Common myeloid progenitor, CD34-positive (primary cell): Measurements from ENCODE around the gene UNKL.

Experiments
- CTCF ChIA-PET: fragments of 350-600 bp; sonication (Branson Sonifier 250); formaldehyde crosslinking; loops from one replicate; lab custom pipeline; 2021; ENCODE audit warnings: antibody characterized with exemption; lab: Charles Lee
- POLR2A ChIA-PET: fragments of 350-600 bp; sonication (Branson Sonifier 250); formaldehyde crosslinking; loops from one replicate; lab custom pipeline; 2021; ENCODE audit warnings: antibody characterized with exemption; lab: Charles Lee
- DNase-seq, 3 donors: peaks; one replicate each; pipeline versions ENCODE4 v3.0.0 to v3.0.0-alpha.2; 2013
- H3K27ac ChIP-seq, 2 experiments: 1 replicate in 1 of 2; 2 replicates in 1 of 2; pipeline ENCODE4 v1.7.0; 2013; ENCODE audit warnings: inconsistent platforms in 2 of 2, low read length in 2 of 2, mild to moderate bottlenecking in 2 of 2, low read depth in 1 of 2, moderate library complexity in 1 of 2; ENCODE audit not compliant: severe bottlenecking in 2 of 2, insufficient read depth in 1 of 2, poor library complexity in 1 of 2
- H3K27me3 ChIP-seq, 5 experiments: replicated peaks in 2 of 5; 1 replicate in 3 of 5; 2 replicates in 2 of 5; pipeline versions ENCODE4 v1.6.1 to v1.7.0; 2013; ENCODE audit warnings: low read length in 4 of 5, mild to moderate bottlenecking in 2 of 5, moderate library complexity in 2 of 5, inconsistent platforms in 1 of 5; ENCODE audit not compliant: insufficient read depth in 5 of 5, control insufficient read depth in 4 of 5
- H3K36me3 ChIP-seq, 4 experiments: 1 replicate in 2 of 4; 2 replicates in 2 of 4; pipeline versions ENCODE4 v1.6.1 to v1.7.0; 2013; ENCODE audit warnings: low read length in 3 of 4, control low read depth in 1 of 4, mild to moderate bottlenecking in 1 of 4; ENCODE audit not compliant: control insufficient read depth in 4 of 4, insufficient read depth in 4 of 4
- H3K4me1 ChIP-seq, 4 experiments: 1 replicate in 3 of 4; 2 replicates in 1 of 4; pipeline versions ENCODE4 v1.6.1 to v1.7.1; 2013; ENCODE audit warnings: low read length in 3 of 4, mild to moderate bottlenecking in 3 of 4, control low read depth in 1 of 4, inconsistent platforms in 1 of 4, moderate library complexity in 1 of 4; ENCODE audit not compliant: control insufficient read depth in 4 of 4, insufficient read depth in 4 of 4; ENCODE audit errors: control extremely low read depth in 1 of 4
- H3K4me3 ChIP-seq, 7 experiments: 1 replicate in 4 of 7; 2 replicates in 3 of 7; pipeline versions ENCODE4 v1.5.1 to v1.7.0; 2013; ENCODE audit warnings: mild to moderate bottlenecking in 7 of 7, low read length in 6 of 7, moderate library complexity in 6 of 7, inconsistent platforms in 2 of 7, low read depth in 2 of 7, control low read depth in 1 of 7; ENCODE audit not compliant: insufficient read depth in 4 of 7, control insufficient read depth in 1 of 7; ENCODE audit errors: extremely low read depth in 1 of 7
- H3K9me3 ChIP-seq, 5 experiments: 1 replicate in 4 of 5; 2 replicates in 1 of 5; pipeline versions ENCODE4 v1.6.1 to v1.7.1; 2013; ENCODE audit warnings: low read length in 4 of 5, mild to moderate bottlenecking in 2 of 5, inconsistent platforms in 1 of 5, low read depth in 1 of 5, moderate library complexity in 1 of 5; ENCODE audit not compliant: control insufficient read depth in 4 of 5, insufficient read depth in 2 of 5; ENCODE audit errors: control extremely low read depth in 1 of 5
- WGBS: methylation state at CpG from one replicate; pipeline ENCODE4 v1.1.5; 2013; ENCODE audit not compliant: insufficient coverage; 5-methylcytosine and 5-hydroxymethylcytosine counted together

Gene UNKL

GRCh38 chr16:1337486-1337885 lies 77.0 kb downstream of the UNKL start:
- WGBS = 59% methylated on average over 6 of the region's 9 CpGs
- Histone ChIP-seq H3K36me3 (no peaks in the 10 kb centered on the region), H3K4me3 (no peak overlapping the region), H3K27ac (no peak overlapping the region), H3K4me1 (peaks cover 0 to 51% (median 29%) of the 10 kb centered on the region in 4 experiments), H3K27me3 (peaks cover 0 to 46% (median 15%) of the 10 kb centered on the region in 5 experiments), H3K9me3 (no peaks in the 10 kb centered on the region)
- CTCF ChIA-PET = interaction anchor here (0.7 to 1.3 kb wide), 7 partner anchors 8 to 41 kb away, joined by 3 to 7 read pairs (median 3); no protein-coding TSS in a partner anchor
- POLR2A ChIA-PET = no interaction called here
- DNase-seq = peak in 2 of 3 donors; percentile 51 to 57

GRCh38 chr16:1336619-1337018 lies 77.9 kb downstream of the UNKL start:
- H3K36me3 ChIP-seq = no peaks in the 10 kb centered on the region
- DNase-seq = no peak
- ChIA-PET CTCF (interaction anchor here (0.6 to 2.4 kb wide), 4 partner anchors 12 to 27 kb away, joined by 3 to 10 read pairs (median 6); no protein-coding TSS in a partner anchor), POLR2A (interaction anchor here (1.0 kb wide), 1 partner anchor 26 kb away, joined by 3 read pairs; no protein-coding TSS in a partner anchor)
- no peak overlapping the region for H3K27ac ChIP-seq
- no peak overlapping the region for H3K4me3 ChIP-seq
- peaks cover 0 to 55% (median 21%) of the 10 kb centered on the region in 5 experiments for H3K27me3 ChIP-seq
- WGBS = 81% methylated on average over 14 of the region's 15 CpGs
- H3K4me1 ChIP-seq = peaks cover 0 to 51% (median 31%) of the 10 kb centered on the region in 4 experiments
- H3K9me3 ChIP-seq = no peaks in the 10 kb centered on the region

- Histone ChIP-seq H3K27me3 (peaks cover 0 to 61% (median 21%) of the 10 kb centered on the region in 5 experiments), H3K27ac (no peak overlapping the region), H3K4me3 (no peak overlapping the region), H3K9me3 (no peaks in the 10 kb centered on the region), H3K36me3 (no peaks in the 10 kb centered on the region), H3K4me1 (peaks cover 0 to 57% (median 36%) of the 10 kb centered on the region in 4 experiments)
- ChIA-PET CTCF (interaction anchor here (1.2 to 2.4 kb wide), 4 partner anchors 8 to 27 kb away, joined by 4 to 10 read pairs (median 6); no protein-coding TSS in a partner anchor), POLR2A (interaction anchor here (0.6 to 1.0 kb wide), 2 partner anchors 25 to 342 kb away, joined by 3 read pairs; partner anchors contain the start of gene JPT2)
- 6% methylated on average over 10 of the region's 12 CpGs for WGBS
- peak; percentile 48 to 69 (median 64) for DNase-seq
Observed at GRCh38 chr16:1335996-1336395, 78.5 kb downstream of the UNKL start.

- ChIA-PET CTCF (interaction anchor here (1.2 to 2.4 kb wide), 6 partner anchors 9 to 28 kb away, joined by 3 to 10 read pairs (median 4); no protein-coding TSS in a partner anchor), POLR2A (interaction anchor here (0.6 kb wide), 1 partner anchor 343 kb away, joined by 3 read pairs; the partner anchor contains the start of gene JPT2)
- peaks cover 0 to 59% (median 37%) of the 10 kb centered on the region in 4 experiments for H3K4me1 ChIP-seq
- H3K36me3 ChIP-seq = no peaks in the 10 kb centered on the region
- peak in 1 of 3 donors; percentile 35 for DNase-seq
- no peak overlapping the region for H3K4me3 ChIP-seq
- 46% methylated on average over 9 of the region's 16 CpGs for WGBS
- H3K9me3 ChIP-seq = peaks cover 0 to 2% (median 2%) of the 10 kb centered on the region in 5 experiments
- peaks cover 0 to 67% (median 21%) of the 10 kb centered on the region in 5 experiments for H3K27me3 ChIP-seq
- no peak overlapping the region for H3K27ac ChIP-seq
Observed at GRCh38 chr16:1335211-1335971, 79.1 kb downstream of the UNKL start.

GRCh38 chr16:1334739-1335138 lies 79.8 kb downstream of the UNKL start:
- H3K36me3 ChIP-seq = no peaks in the 10 kb centered on the region
- 56% methylated on average over 5 of the region's 9 CpGs for WGBS
- H3K27ac ChIP-seq = no peak overlapping the region
- H3K4me3 ChIP-seq = peak overlapping the region in 2 of 7 experiments; percentile 19 to 70
- DNase-seq = no peak
- peaks cover 0 to 72% (median 21%) of the 10 kb centered on the region in 5 experiments for H3K27me3 ChIP-seq
- H3K9me3 ChIP-seq = peaks cover 0 to 4% (median 2%) of the 10 kb centered on the region in 5 experiments
- ChIA-PET CTCF (interaction anchor here (1.3 to 2.4 kb wide), 4 partner anchors 10 to 21 kb away, joined by 3 to 10 read pairs (median 4); no protein-coding TSS in a partner anchor), POLR2A (no interaction called here)
- H3K4me1 ChIP-seq = peaks cover 0 to 59% (median 37%) of the 10 kb centered on the region in 4 experiments

- POLR2A ChIA-PET = interaction anchor here (1.6 kb wide), 1 partner anchor 8 kb away, joined by 5 read pairs; no protein-coding TSS in a partner anchor
- H3K9me3 ChIP-seq = peaks cover 0 to 4% (median 2%) of the 10 kb centered on the region in 5 experiments
- CTCF ChIA-PET = interaction anchor here (1.3 to 2.4 kb wide), 4 partner anchors 10 to 21 kb away, joined by 3 to 10 read pairs (median 4); no protein-coding TSS in a partner anchor
- WGBS = 3% methylated on average over 49 of the region's 78 CpGs
- H3K27ac ChIP-seq = no peak overlapping the region
- peaks cover 0 to 72% (median 21%) of the 10 kb centered on the region in 5 experiments for H3K27me3 ChIP-seq
- H3K4me3 ChIP-seq = peak overlapping the region in 4 of 7 experiments; percentile 25 to 70 (median 60)
- DNase-seq = no peak
- H3K36me3 ChIP-seq = no peaks in the 10 kb centered on the region
- peaks cover 0 to 59% (median 37%) of the 10 kb centered on the region in 4 experiments for H3K4me1 ChIP-seq
Observed at GRCh38 chr16:1333854-1334700, 80.4 kb downstream of the UNKL start.
